ENCODE data around the gene SREBF2.
"Not testable (repeated sequence)": the region's sequence is repeated elsewhere in the genome, so short reads cannot be mapped to it uniquely, and the experiment has no call there.

The SREBF2 gene

DNA sequence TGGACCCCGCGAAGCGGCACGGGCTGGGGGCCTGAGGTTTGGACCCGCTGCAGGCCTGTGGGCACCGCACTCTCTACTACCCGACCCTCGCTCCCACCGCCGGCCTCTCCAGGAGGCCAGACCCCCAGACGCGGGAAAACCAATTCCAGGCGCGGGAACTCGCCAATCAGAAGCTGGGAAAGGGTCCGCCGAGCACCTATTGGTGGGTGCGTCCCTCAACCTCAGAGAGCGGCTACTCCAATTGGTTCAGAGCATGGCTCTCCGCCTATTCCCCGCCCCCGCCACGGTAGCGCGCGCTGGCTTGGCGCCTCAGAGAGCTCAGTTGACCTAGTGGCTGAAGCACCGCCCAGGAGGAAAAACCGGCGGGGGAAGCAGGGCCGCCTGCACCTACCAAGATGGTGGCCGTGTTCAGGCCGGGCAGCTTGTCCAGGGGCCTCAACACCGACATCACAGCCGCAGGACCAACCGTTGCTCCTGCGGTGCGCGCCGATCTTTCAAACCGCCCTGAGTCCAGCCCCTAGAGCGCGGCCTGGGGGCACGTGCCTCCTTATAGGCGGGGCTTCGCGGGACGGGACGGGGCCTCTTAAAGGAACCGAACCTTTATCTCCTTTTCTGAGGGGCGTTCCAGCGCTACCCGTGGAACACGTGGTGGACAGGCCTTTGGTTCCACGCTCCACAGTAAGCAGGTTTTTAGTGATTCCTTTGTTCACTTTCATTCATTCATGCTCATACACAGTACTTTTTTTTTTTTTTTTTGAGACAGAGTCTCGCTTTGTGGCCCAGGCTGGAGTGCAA, 113.9 kb downstream of the SREBF2 start, which contains the start of gene CENPM:
Gene CENPM (minus strand): TSS at position 524 of the 795 bp plus-strand sequence. CDS start 76 bp downstream, at position 448.
- DNase-seq (ENCODE audit: low read depth): peak; percentile 96
- peak within 1 kb of the TSS; percentile 80 for H3K4me3 ChIP-seq (ENCODE audit: low read depth, low read length)
- TF ChIP-seq CTCF (IDR thresholded peaks at IDR 0.05; ENCODE audit: insufficient read depth, low read depth, low read length, missing control alignments): no peak

GRCh38 chr22:41947424-41948080, 114.6 kb downstream of the SREBF2 start:
- DNase-seq (ENCODE audit: low read depth): peak; percentile 45
- peak overlapping the region; percentile 80 for H3K4me3 ChIP-seq (ENCODE audit: low read depth, low read length)
- no peak for TF ChIP-seq CTCF (IDR thresholded peaks at IDR 0.05; ENCODE audit: insufficient read depth, low read depth, low read length, missing control alignments)

DNA sequence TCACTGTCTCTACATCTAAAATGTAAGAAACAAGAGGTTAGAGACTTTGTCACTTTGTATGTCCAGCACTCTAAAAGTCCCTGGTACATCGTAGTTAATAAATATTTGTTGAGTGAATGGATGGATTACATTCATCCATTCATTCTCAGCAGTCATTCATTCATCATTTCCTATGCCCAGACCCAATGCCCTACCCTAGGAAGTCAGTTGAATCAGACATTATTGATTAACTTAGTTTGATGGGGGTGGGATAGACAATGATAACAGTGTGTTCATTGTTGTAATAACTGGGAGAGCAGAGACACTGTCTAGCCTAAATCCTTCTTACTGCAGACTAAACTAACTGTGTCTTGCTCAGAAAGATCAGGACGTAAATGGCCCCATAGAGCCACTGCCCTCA, 115.2 kb downstream of the SREBF2 start:
- TF ChIP-seq CTCF (IDR thresholded peaks at IDR 0.05; ENCODE audit: insufficient read depth, low read depth, low read length, missing control alignments): no peak
- H3K4me3 ChIP-seq (ENCODE audit: low read depth, low read length): peak overlapping the region; percentile 80
- DNase-seq (ENCODE audit: low read depth): no peak

GRCh38 chr22:41948928-41949296, 116.0 kb downstream of the SREBF2 start:
- H3K4me3 ChIP-seq (ENCODE audit: low read depth, low read length): peak overlapping the region; percentile 27
- not testable (repeated sequence) for DNase-seq (ENCODE audit: low read depth)

DNA sequence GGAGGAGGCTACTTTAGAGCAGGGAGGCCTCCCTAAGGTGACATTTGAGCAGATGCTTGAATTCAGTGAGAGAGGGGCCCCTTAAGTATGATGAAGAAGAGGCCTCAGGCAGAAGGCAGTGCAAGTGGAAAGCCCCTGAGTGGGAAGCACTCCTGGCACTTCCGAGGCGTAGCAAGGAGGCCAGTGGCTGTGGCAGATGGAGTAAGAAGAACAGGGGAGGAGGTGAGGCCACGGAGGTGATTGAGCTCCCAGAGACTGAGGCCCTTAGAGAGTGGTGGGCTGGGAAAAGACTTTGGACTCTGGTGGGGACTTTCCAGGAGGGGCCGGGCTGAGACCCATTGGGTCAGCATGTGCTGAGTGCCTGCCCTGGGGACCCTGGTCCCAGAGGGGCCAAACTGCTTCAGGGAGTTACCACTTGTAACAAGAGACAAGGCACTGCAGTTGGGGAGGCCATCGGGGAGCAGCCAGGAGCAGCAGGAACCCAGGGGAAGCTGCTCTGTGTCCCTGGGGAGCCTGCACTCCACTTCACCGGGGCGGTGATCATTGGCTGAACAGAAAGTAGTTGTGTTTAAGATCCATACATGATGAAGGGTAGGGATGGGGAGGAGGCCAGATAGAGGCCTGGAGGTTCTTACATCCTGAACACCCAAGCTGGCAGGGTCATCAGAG, 116.5 kb downstream of the SREBF2 start:
- H3K4me3 ChIP-seq (ENCODE audit: low read depth, low read length): peak overlapping the region; percentile 27
- TF ChIP-seq CTCF (IDR thresholded peaks at IDR 0.05; ENCODE audit: insufficient read depth, low read depth, low read length, missing control alignments): no peak

DNA sequence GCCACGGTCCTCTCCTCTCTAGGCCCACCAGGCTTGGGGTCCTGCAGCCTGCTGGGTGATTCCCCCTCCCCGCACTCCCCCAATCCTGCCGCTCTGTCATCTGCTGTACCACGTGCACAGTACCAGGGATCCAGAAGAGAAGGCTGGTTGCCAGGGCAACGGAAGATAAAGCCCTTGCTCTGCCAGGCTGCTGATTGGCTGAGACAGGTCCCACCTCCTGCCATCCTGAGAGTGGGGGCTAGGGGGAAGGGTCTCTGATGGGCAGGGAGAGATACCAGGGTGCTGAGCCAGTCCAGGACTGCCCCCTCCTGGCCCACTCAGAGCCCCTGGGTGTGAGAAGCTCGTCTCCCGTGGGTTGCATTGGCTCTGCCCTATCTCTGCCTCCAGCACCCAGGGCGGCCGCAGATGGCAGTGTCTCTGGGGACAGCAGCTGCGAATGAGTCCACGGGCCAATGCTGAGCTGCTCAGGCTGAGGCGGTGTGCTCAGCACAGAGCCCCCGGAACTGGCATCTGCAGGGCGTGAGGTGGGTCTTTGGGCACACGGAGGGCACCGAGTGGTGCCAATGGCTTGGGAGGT, 119.1 kb downstream of the SREBF2 start, which contains the start of gene SMIM45:
Gene SMIM45 (plus strand): TSS at position 253 of the 577 bp plus-strand sequence.
- H3K4me3 ChIP-seq (ENCODE audit: low read depth, low read length): no peak within 1 kb of the TSS
- no peak for TF ChIP-seq CTCF (IDR thresholded peaks at IDR 0.05; ENCODE audit: insufficient read depth, low read depth, low read length, missing control alignments)
- DNase-seq (ENCODE audit: low read depth): no peak

More for the DNA sequence above, 116.5 kb downstream of the SREBF2 start:
- peak; percentile 75 for DNase-seq (ENCODE audit: low read depth)

DNA sequence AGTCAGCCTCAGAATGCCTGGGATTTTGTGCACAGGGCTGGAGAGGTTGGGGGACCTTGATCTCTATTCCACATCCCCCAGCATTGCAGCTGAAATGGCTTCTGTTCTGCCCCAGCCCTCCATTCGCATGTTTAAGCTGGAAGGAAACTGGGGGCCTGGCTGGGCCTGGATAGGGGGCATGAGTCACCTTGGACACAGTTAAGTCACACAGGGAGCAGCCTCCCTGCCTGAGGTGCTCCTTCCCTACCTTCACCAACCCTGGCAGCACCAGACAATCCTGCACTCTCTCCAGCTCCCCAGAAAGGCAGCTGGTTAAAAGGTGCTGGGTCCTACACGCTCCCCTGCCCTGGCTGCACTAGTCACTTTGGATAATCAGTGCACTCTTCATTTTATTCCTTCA, 119.8 kb downstream of the SREBF2 start:
- DNase-seq (ENCODE audit: low read depth): no peak
- TF ChIP-seq CTCF (IDR thresholded peaks at IDR 0.05; ENCODE audit: insufficient read depth, low read depth, low read length, missing control alignments): no peak
- no peak overlapping the region for H3K4me3 ChIP-seq (ENCODE audit: low read depth, low read length)

Measured in GM12865 (cell line).